ENCODE results near the gene ARL2BP. TPM values are rescaled to one million over a fixed set of nuclear protein-coding genes. Genes with fewer than 3 reads are reported as not detected.

Gene ARL2BP
- total RNA-seq, 1 donor from 2014 or later, result 58.2 TPM

GRCh38 chr16:57300387-57301125 is 55.5 kb downstream of the ARL2BP start:
- DNase-seq (peak; percentile 99), ATAC-seq (ENCODE audit: poor library complexity) (peak; percentile 95)
- intact Hi-C loops (cut with DNase I), result loop anchor here (5.0 kb wide), 2 partner anchors 72 to 217 kb away; partner anchors contain the start of gene CX3CL1

- intact Hi-C loops (cut with DNase I), result loop anchor here (5.0 kb wide), 2 partner anchors 71 to 216 kb away; partner anchors contain the start of gene CX3CL1
- DNase-seq (peak; percentile 43), ATAC-seq (ENCODE audit: poor library complexity) (no peak)
Observed at GRCh38 chr16:57301126-57301817, 56.2 kb downstream of the ARL2BP start.

Other genes with a start within 250 kb of the ARL2BP start
- 13.3 TPM for gene CPNE2, start 152.7 kb upstream of the ARL2BP start, total RNA-seq
- 54.8 TPM for gene PSME3IP1, start 59.2 kb upstream of the ARL2BP start, total RNA-seq
- 13.4 TPM for gene RSPRY1, start 58.9 kb upstream of the ARL2BP start, total RNA-seq
- 3.2 TPM for gene PLLP, start 39.4 kb downstream of the ARL2BP start, total RNA-seq
- not detected for gene CCL22, start 113.5 kb downstream of the ARL2BP start, total RNA-seq
- 11.6 TPM for gene CX3CL1, start 127.2 kb downstream of the ARL2BP start, total RNA-seq
- not detected for gene CCL17, start 159.5 kb downstream of the ARL2BP start, total RNA-seq
- 41.8 TPM for gene CIAPIN1, start 202.1 kb downstream of the ARL2BP start, total RNA-seq
- 225 TPM for gene COQ9, start 202.2 kb downstream of the ARL2BP start, total RNA-seq
- 37.9 TPM for gene POLR2C, start 217.4 kb downstream of the ARL2BP start, total RNA-seq
- gene DOK4, start 241.2 kb downstream of the ARL2BP start, total RNA-seq, result 7.5 TPM

Data from Right ventricle myocardium superior (tissue), 1 donor.